SK-N-SH (cell line): ENCODE results near the gene PA2G4. TPM values are rescaled to one million over a fixed set of nuclear protein-coding genes. Genes with fewer than 3 reads are reported as not detected.
A peak's percentile ranks its signal among the peaks of the same experiment; 100 is the strongest.

Experiments used
- CTCF ChIA-PET: fragments of 300-600, 350-600 bp; formaldehyde crosslinking; extraction: SDS; loops from one replicate; lab custom pipeline; 2021; lab: Yijun Ruan, JAX
- POLR2A ChIA-PET: fragments of 350-600 bp; sonication (Branson Sonifier 250); formaldehyde crosslinking; extraction: SDS; loops from one replicate; lab custom pipeline; 2020; ENCODE audit warnings: antibody characterized with exemption, inconsistent platforms; lab: Yijun Ruan, JAX
- DNase-seq: peaks from one replicate; pipeline ENCODE4 v3.0.0; 2012
- H2AFZ ChIP-seq: fragments of 200-600 bp; sonication (generic); 2 replicates; pipeline ENCODE4 v1.8.1; 2016; ENCODE audit warnings: antibody characterized with exemption, mild to moderate bottlenecking, low read depth
- H3F3A ChIP-seq: fragments of 200-600 bp; sonication (generic); replicated peaks from 2 replicates; pipeline ENCODE3; 2016; ENCODE audit warnings: antibody characterized with exemption, mild to moderate bottlenecking; ENCODE audit not compliant: insufficient read depth
- H3K27ac ChIP-seq, 2 experiments: fragments of 200-500 bp in 1 of 2; fragments of 200-600 bp in 1 of 2; sonication (Bioruptor generic) in 1 of 2; sonication (generic), shearing (Covaris generic) in 1 of 2; 2 replicates each; pipeline versions ENCODE4 v1.5.1 to v1.6.1; 2014 to 2016; ENCODE audit warnings: low read depth in 2 of 2, inconsistent platforms in 1 of 2, low read length in 1 of 2, mild to moderate bottlenecking in 1 of 2, mixed read lengths in 1 of 2
- H3K27me3 ChIP-seq: fragments of 200-600 bp; sonication (generic), shearing (Covaris generic); 2 replicates; pipeline ENCODE4 v1.6.1; 2016; ENCODE audit warnings: mixed run types; ENCODE audit not compliant: insufficient read depth
- H3K36me3 ChIP-seq, 2 experiments: fragments of 200-500 bp in 1 of 2; fragments of 200-600 bp in 1 of 2; sonication (Bioruptor generic) in 1 of 2; sonication (generic) in 1 of 2; replicated peaks in 1 of 2; 2 replicates each; pipeline versions ENCODE3 to v1.5.1; 2014 to 2016; ENCODE audit warnings: low read length in 1 of 2, mild to moderate bottlenecking in 1 of 2; ENCODE audit not compliant: insufficient read depth in 2 of 2, control insufficient read depth in 1 of 2
- H3K4me1 ChIP-seq, 2 experiments: fragments of 200-500 bp in 1 of 2; fragments of 200-600 bp in 1 of 2; sonication (Bioruptor generic) in 1 of 2; sonication (generic), shearing (Covaris generic) in 1 of 2; 2 replicates each; pipeline versions ENCODE4 v1.5.1 to v1.6.1; 2014 to 2016; ENCODE audit warnings: low read depth in 1 of 2, low read length in 1 of 2, mixed run types in 1 of 2; ENCODE audit not compliant: insufficient read depth in 2 of 2, control insufficient read depth in 1 of 2
- H3K4me2 ChIP-seq: fragments of 200-600 bp; sonication (generic), shearing (Covaris generic); 2 replicates; pipeline ENCODE4 v1.6.1; 2017; ENCODE audit warnings: mixed run types
- H3K4me3 ChIP-seq, 2 experiments: fragments of 200-500 bp in 1 of 2; fragments of 200-600 bp in 1 of 2; sonication (Bioruptor generic) in 1 of 2; sonication (generic), shearing (Covaris generic) in 1 of 2; 2 replicates each; pipeline versions ENCODE4 v1.5.1 to v1.8.1; 2014 to 2016; ENCODE audit warnings: low read depth in 2 of 2, inconsistent platforms in 1 of 2, low read length in 1 of 2, mild to moderate bottlenecking in 1 of 2, mixed read lengths in 1 of 2, moderate library complexity in 1 of 2
- H3K79me2 ChIP-seq: fragments of 200-600 bp; sonication (generic); 2 replicates; pipeline ENCODE4 v1.8.1; 2017; ENCODE audit warnings: mild to moderate bottlenecking; ENCODE audit not compliant: insufficient read depth
- H3K9ac ChIP-seq: fragments of 200-600 bp; sonication (generic); 2 replicates; pipeline ENCODE4 v1.6.1; 2017; ENCODE audit warnings: mixed run types
- H3K9me2 ChIP-seq: fragments of 200-600 bp; sonication (generic); 2 replicates; pipeline ENCODE4 v1.6.1; 2017; ENCODE audit warnings: mixed run types
- H3K9me3 ChIP-seq: fragments of 200-600 bp; sonication (generic); 2 replicates; pipeline ENCODE4 v1.6.1; 2017; ENCODE audit warnings: mixed run types, mild to moderate bottlenecking, moderate library complexity
- H4K20me1 ChIP-seq: fragments of 200-600 bp; sonication (generic); 2 replicates; pipeline ENCODE4 v1.6.1; 2017; ENCODE audit warnings: mild to moderate bottlenecking, mixed run types; ENCODE audit not compliant: insufficient read depth
- ELF1 ChIP-seq: IDR thresholded peaks from 2 replicates; pipeline ENCODE4 v1.4.0; 2012
- EP300 ChIP-seq, 2 experiments: IDR thresholded peaks; 2 replicates each; pipeline versions ENCODE4 v1.4.0 to v1.6.1; 2012; ENCODE audit warnings: borderline replicate concordance in 1 of 2, low read depth in 1 of 2, low read length in 1 of 2
- EZH2phosphoT487 ChIP-seq: fragments of 200-600 bp; sonication (generic); IDR thresholded peaks from 2 replicates; pipeline ENCODE4 v1.6.1; 2017; ENCODE audit warnings: low read depth, mixed run types, mild to moderate bottlenecking, antibody characterized with exemption, moderate library complexity, borderline replicate concordance
- FOSL2 ChIP-seq: IDR thresholded peaks from 2 replicates; pipeline ENCODE4 v1.4.0; 2012; ENCODE audit warnings: low read depth, mild to moderate bottlenecking, moderate library complexity, borderline replicate concordance
- FOXJ3 ChIP-seq: sonication (generic); formaldehyde crosslinking; IDR thresholded peaks from 2 replicates; pipeline ENCODE4 v1.5.1; 2020; ENCODE audit warnings: mild to moderate bottlenecking, missing genetic modification reagents
- GABPA ChIP-seq: IDR thresholded peaks from 2 replicates; pipeline ENCODE4 v1.4.0; 2012; ENCODE audit warnings: low read depth, mild to moderate bottlenecking
- MEF2A ChIP-seq: IDR thresholded peaks from 2 replicates; pipeline ENCODE4 v1.4.0; 2012; ENCODE audit warnings: low read depth, borderline replicate concordance
- MXI1 ChIP-seq: IDR thresholded peaks from 2 replicates; pipeline ENCODE4 v1.6.1; 2012; ENCODE audit warnings: mild to moderate bottlenecking, low read depth, low read length, improper control_type of control experiment
- NFIC ChIP-seq: IDR thresholded peaks from 2 replicates; pipeline ENCODE4 v1.4.0; 2012; ENCODE audit warnings: borderline replicate concordance
- NRF1 ChIP-seq: IDR thresholded peaks from 2 replicates; pipeline ENCODE4 v1.6.1; 2012; ENCODE audit warnings: low read depth, mild to moderate bottlenecking, low read length
- TAF1 ChIP-seq: IDR thresholded peaks from 2 replicates; pipeline ENCODE4 v1.6.1; 2012; ENCODE audit warnings: low read depth, mild to moderate bottlenecking, low read length, moderate library complexity, borderline replicate concordance
- TEAD4 ChIP-seq: IDR thresholded peaks from 2 replicates; pipeline ENCODE4 v1.4.0; 2012; ENCODE audit warnings: mild to moderate bottlenecking, borderline replicate concordance; ENCODE audit not compliant: insufficient read depth
- USF1 ChIP-seq: IDR thresholded peaks from 2 replicates; pipeline ENCODE4 v1.4.0; 2012; ENCODE audit warnings: low read depth, borderline replicate concordance
- USF2 ChIP-seq: fragments of 150-350 bp; IDR thresholded peaks from 2 replicates; pipeline ENCODE4 v1.6.1; 2017; ENCODE audit warnings: antibody characterized with exemption, low read length, low read depth, borderline replicate concordance
- YY1 ChIP-seq: IDR thresholded peaks from 2 replicates; pipeline ENCODE4 v1.4.0; 2012; ENCODE audit warnings: low read depth, mild to moderate bottlenecking
- ZBTB33 ChIP-seq: IDR thresholded peaks from 2 replicates; pipeline ENCODE4 v1.4.0; 2012; ENCODE audit warnings: low read depth, borderline replicate concordance
- WGBS: methylation state at CpG from one replicate; pipeline ENCODE4 v1.1.6; 2017; ENCODE audit warnings: low lambda C conversion rate; 5-methylcytosine and 5-hydroxymethylcytosine counted together
- polyA plus RNA-seq, 3 experiments: library from polyadenylated mRNA; depleted of rRNA; stranded (reverse); fragments of >200 nt; gene quantifications; 2 replicates each; pipeline ENCODE4 v1.2.3, GENCODE V29; 2012
- TF ChIP-seq, protein P1 (sequence below): fragments of 150-350 bp; IDR thresholded peaks from 2 replicates; pipeline ENCODE4 v1.6.1; 2016; ENCODE audit warnings: mild to moderate bottlenecking, low read depth, low read length
- TF ChIP-seq, protein P2 (sequence below): fragments of 200-600 bp; sonication (generic); IDR thresholded peaks from 2 replicates; pipeline ENCODE4 v1.6.1; 2017; ENCODE audit warnings: antibody characterized with exemption, mild to moderate bottlenecking, moderate library complexity

The PA2G4 gene
- polyA plus RNA-seq, 1 of the 3 experiments (the other 2 are of a cell fraction): 207 TPM

- no peak overlapping the region for H3K9ac ChIP-seq
- TF ChIP-seq, protein P1, sequence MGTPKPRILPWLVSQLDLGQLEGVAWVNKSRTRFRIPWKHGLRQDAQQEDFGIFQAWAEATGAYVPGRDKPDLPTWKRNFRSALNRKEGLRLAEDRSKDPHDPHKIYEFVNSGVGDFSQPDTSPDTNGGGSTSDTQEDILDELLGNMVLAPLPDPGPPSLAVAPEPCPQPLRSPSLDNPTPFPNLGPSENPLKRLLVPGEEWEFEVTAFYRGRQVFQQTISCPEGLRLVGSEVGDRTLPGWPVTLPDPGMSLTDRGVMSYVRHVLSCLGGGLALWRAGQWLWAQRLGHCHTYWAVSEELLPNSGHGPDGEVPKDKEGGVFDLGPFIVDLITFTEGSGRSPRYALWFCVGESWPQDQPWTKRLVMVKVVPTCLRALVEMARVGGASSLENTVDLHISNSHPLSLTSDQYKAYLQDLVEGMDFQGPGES: no peak
- TF ChIP-seq EP300 (IDR thresholded peaks at IDR 0.05; ENCODE audit: borderline replicate concordance in 1 of 2, low read depth in 1 of 2, low read length in 1 of 2): no peak
- TF ChIP-seq NFIC: no peak
- no peak for TF ChIP-seq GABPA
- TF ChIP-seq TEAD4: no peak
- TF ChIP-seq ELF1: no peak
- TF ChIP-seq, protein P2, sequence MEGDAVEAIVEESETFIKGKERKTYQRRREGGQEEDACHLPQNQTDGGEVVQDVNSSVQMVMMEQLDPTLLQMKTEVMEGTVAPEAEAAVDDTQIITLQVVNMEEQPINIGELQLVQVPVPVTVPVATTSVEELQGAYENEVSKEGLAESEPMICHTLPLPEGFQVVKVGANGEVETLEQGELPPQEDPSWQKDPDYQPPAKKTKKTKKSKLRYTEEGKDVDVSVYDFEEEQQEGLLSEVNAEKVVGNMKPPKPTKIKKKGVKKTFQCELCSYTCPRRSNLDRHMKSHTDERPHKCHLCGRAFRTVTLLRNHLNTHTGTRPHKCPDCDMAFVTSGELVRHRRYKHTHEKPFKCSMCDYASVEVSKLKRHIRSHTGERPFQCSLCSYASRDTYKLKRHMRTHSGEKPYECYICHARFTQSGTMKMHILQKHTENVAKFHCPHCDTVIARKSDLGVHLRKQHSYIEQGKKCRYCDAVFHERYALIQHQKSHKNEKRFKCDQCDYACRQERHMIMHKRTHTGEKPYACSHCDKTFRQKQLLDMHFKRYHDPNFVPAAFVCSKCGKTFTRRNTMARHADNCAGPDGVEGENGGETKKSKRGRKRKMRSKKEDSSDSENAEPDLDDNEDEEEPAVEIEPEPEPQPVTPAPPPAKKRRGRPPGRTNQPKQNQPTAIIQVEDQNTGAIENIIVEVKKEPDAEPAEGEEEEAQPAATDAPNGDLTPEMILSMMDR: no peak
- no peak for TF ChIP-seq FOXJ3
- TF ChIP-seq MXI1: no peak
- no peak for TF ChIP-seq EZH2phosphoT487
- TF ChIP-seq TAF1: no peak
- no peak for TF ChIP-seq YY1
- no peak for TF ChIP-seq NRF1
- TF ChIP-seq USF1: no peak
- TF ChIP-seq, all 33 proteins: peak for 0
- H3K9me2 ChIP-seq: no peaks in the 10 kb centered on the region
- no peaks in the 10 kb centered on the region for H3K79me2 ChIP-seq
- H3K36me3 ChIP-seq: no peaks in the 10 kb centered on the region
- H2AFZ ChIP-seq: peak overlapping the region; percentile 68; the same call in 1 of the 2 replicates
- POLR2A ChIA-PET: no interaction called here
- 0 out of 4 replicates have a peak, but pooled peaks cover 0 to 4% of the 10 kb centered on the region in 2 experiments for H3K4me1 ChIP-seq
- peak overlapping the region in 1 of 2 experiments; percentile 3; a peak in 1 of 4 replicates for H3K27ac ChIP-seq
- H3K4me3 ChIP-seq: no peak overlapping the region; a peak in 1 of 4 replicates
- no peak overlapping the region for H3K4me2 ChIP-seq
- CTCF ChIA-PET: interaction anchor here (2.5 to 3.7 kb wide), 2 partner anchors 16 to 17 kb away, joined by 13 to 14 read pairs; partner anchors contain the start of gene ERBB3
- H3F3A ChIP-seq: peaks cover 9% of the 10 kb centered on the region
- no peaks in the 10 kb centered on the region for H3K27me3 ChIP-seq
- H3K9me3 ChIP-seq: no peaks in the 10 kb centered on the region
- H4K20me1 ChIP-seq: no peaks in the 10 kb centered on the region
- no peak for DNase-seq
These were observed 41.4 kb upstream of the PA2G4 start for GRCh38 chr12:56062996-56063395.

GRCh38 chr12:56071648-56072047 is 32.7 kb upstream of the PA2G4 start:
- Histone ChIP-seq H3K9me2 (no peaks in the 10 kb centered on the region), H2AFZ (no peak overlapping the region), H3K4me2 (no peak overlapping the region), H3K4me1 (no peaks in the 10 kb centered on the region), H3K27me3 (no peaks in the 10 kb centered on the region), H3K9me3 (no peaks in the 10 kb centered on the region), H3K36me3 (no peaks in the 10 kb centered on the region), H3K4me3 (no peak overlapping the region), H3K27ac (no peak overlapping the region; a peak in 1 of 4 replicates), H4K20me1 (no peaks in the 10 kb centered on the region), H3K9ac (no peak overlapping the region), H3K79me2 (no peaks in the 10 kb centered on the region), H3F3A (no peaks in the 10 kb centered on the region)
- CTCF ChIA-PET: interaction anchor here (2.3 kb wide), 1 partner anchor 25 kb away, joined by 8 read pairs; no protein-coding TSS in a partner anchor
- POLR2A ChIA-PET: no interaction called here
- DNase-seq: no peak
- 74% methylated on average over 4 of the region's 4 CpGs for WGBS
- TF ChIP-seq FOSL2: no peak
- no peak for TF ChIP-seq EP300 (IDR thresholded peaks at IDR 0.05; ENCODE audit: borderline replicate concordance in 1 of 2, low read depth in 1 of 2, low read length in 1 of 2)
- no peak for TF ChIP-seq NFIC
- TF ChIP-seq MEF2A: no peak
- TF ChIP-seq FOXJ3: no peak
- no peak for TF ChIP-seq USF2
- no peak for TF ChIP-seq ZBTB33
